ENCODE data around the gene ZNF503. TPM values are rescaled to one million over a fixed set of nuclear protein-coding genes. Genes with fewer than 3 reads are reported as not detected.

Gene ZNF503
- total and polyA plus RNA-seq, 3 experiments from 2014 or later = 0.07 to 0.13 TPM; not detected in 1

- ChIA-PET POLR2A (no interaction called here), CTCF (no interaction called here)
- no peak for DNase-seq
- no peak overlapping the region for H3K27ac ChIP-seq (ENCODE audit: low read depth, low read length)
- H3K36me3 ChIP-seq (ENCODE audit: insufficient read depth, low read length) = no peaks in the 10 kb centered on the region
- H3K27me3 ChIP-seq (ENCODE audit: insufficient read depth, low read length, poor library complexity, severe bottlenecking) = peaks cover 34% of the 10 kb centered on the region
- Mint-ChIP-seq H3K36me3 (peaks cover 0 to 5% (median 3%) of the 10 kb centered on the region in 3 donors), H3K27ac (no peak overlapping the region), H3K4me3 (peak overlapping the region; percentile 34 to 85 (median 62)), H3K9me3 (peaks cover 0 to 5% (median 2%) of the 10 kb centered on the region in 5 donors), H3K4me1 (peaks cover 29 to 48% (median 39%) of the 10 kb centered on the region in 3 donors), H3K27me3 (peaks cover 59 to 74% of the 10 kb centered on the region in 2 donors)
- no peak overlapping the region for H3K4me3 ChIP-seq (ENCODE audit: low read length)
- peaks cover 12% of the 10 kb centered on the region for H3K4me1 ChIP-seq (ENCODE audit: insufficient read depth, low read length)
- H3K9me3 ChIP-seq (ENCODE audit: low read length) = no peaks in the 10 kb centered on the region
Measured at GRCh38 chr10:75407224-75407712, 5.7 kb upstream of the ZNF503 start.

DNA sequence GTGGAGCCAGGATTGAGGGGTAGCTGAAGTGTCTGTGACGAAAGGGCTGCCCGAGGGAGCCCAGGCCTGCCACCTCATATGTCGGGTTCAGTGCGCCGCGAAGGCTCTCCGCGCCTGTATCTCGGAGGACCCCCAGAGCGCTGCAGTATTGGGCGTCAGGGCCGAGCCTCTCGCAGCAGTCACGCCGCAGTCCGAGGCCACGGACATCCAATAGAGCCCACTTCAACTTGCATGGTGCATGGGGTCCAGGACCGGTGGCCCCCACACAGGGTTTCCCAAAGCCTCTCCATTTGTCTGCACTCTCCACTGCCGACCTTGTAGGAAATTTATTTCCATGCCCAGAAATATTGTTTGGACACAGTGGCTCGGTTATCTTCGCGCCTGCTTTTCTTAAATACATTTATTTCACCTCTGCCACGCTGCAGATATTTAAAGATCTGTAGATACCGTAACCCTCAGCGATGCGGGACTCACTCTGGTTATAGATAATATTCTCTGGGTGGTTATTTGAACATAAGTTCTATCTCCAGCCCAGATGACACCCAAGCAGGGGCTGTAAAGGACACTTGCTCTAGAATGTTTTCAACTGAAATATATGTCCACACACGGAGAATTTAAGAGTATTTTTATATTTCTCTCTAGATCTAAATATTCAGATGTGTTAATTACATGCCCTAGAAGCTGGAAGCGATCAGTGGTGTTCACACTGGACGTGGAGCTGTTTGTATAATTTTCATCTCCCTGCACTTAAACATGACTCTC, 5.1 kb upstream of the ZNF503 start:
- Histone ChIP-seq H3K4me1 (ENCODE audit: insufficient read depth, low read length) (peaks cover 12% of the 10 kb centered on the region), H3K36me3 (ENCODE audit: insufficient read depth, low read length) (no peaks in the 10 kb centered on the region), H3K27me3 (ENCODE audit: insufficient read depth, low read length, poor library complexity, severe bottlenecking) (peaks cover 34% of the 10 kb centered on the region), H3K4me3 (ENCODE audit: low read length) (no peak overlapping the region), H3K27ac (ENCODE audit: low read depth, low read length) (no peak overlapping the region), H3K9me3 (ENCODE audit: low read length) (no peaks in the 10 kb centered on the region)
- Mint-ChIP-seq H3K27ac (no peak overlapping the region), H3K27me3 (peaks cover 58 to 78% of the 10 kb centered on the region in 2 donors), H3K4me1 (peaks cover 32 to 55% (median 44%) of the 10 kb centered on the region in 3 donors), H3K4me3 (peak overlapping the region in 4 of 7 donors; percentile 40 to 63 (median 58)), H3K9me3 (peaks cover 0 to 5% (median 2%) of the 10 kb centered on the region in 5 donors), H3K36me3 (peaks cover 0 to 5% (median 3%) of the 10 kb centered on the region in 3 donors)
- ChIA-PET CTCF (no interaction called here), POLR2A (no interaction called here)
- no peak for DNase-seq

- H3K36me3 ChIP-seq (ENCODE audit: insufficient read depth, low read length) = no peaks in the 10 kb centered on the region
- Mint-ChIP-seq H3K27me3 (peaks cover 58 to 71% of the 10 kb centered on the region in 2 donors), H3K36me3 (peaks cover 0 to 5% (median 3%) of the 10 kb centered on the region in 3 donors), H3K27ac (peak overlapping the region in 1 of 8 donors; percentile 28), H3K4me1 (peaks cover 32 to 57% (median 45%) of the 10 kb centered on the region in 3 donors), H3K4me3 (peak overlapping the region in 4 of 7 donors; percentile 1 to 60 (median 21)), H3K9me3 (peaks cover 0 to 3% (median 2%) of the 10 kb centered on the region in 5 donors)
- POLR2A ChIA-PET = no interaction called here
- no peak for DNase-seq
- H3K9me3 ChIP-seq (ENCODE audit: low read length) = no peaks in the 10 kb centered on the region
- peaks cover 36% of the 10 kb centered on the region for H3K27me3 ChIP-seq (ENCODE audit: insufficient read depth, low read length, poor library complexity, severe bottlenecking)
- H3K4me1 ChIP-seq (ENCODE audit: insufficient read depth, low read length) = peaks cover 12% of the 10 kb centered on the region
- CTCF ChIA-PET = no interaction called here
- no peak overlapping the region for H3K27ac ChIP-seq (ENCODE audit: low read depth, low read length)
- H3K4me3 ChIP-seq (ENCODE audit: low read length) = no peak overlapping the region
Measured at GRCh38 chr10:75405598-75406461, 4.3 kb upstream of the ZNF503 start.

- Histone ChIP-seq H3K27ac (ENCODE audit: low read depth, low read length) (no peak overlapping the region), H3K4me1 (ENCODE audit: insufficient read depth, low read length) (peaks cover 19% of the 10 kb centered on the region), H3K4me3 (ENCODE audit: low read length) (no peak overlapping the region), H3K36me3 (ENCODE audit: insufficient read depth, low read length) (no peaks in the 10 kb centered on the region), H3K9me3 (ENCODE audit: low read length) (no peaks in the 10 kb centered on the region), H3K27me3 (ENCODE audit: insufficient read depth, low read length, poor library complexity, severe bottlenecking) (peaks cover 38% of the 10 kb centered on the region)
- no peak overlapping the region for H3K27ac Mint-ChIP-seq
- H3K4me1 Mint-ChIP-seq = peaks cover 34 to 62% (median 50%) of the 10 kb centered on the region in 3 donors
- ChIA-PET POLR2A (no interaction called here), CTCF (no interaction called here)
- peaks cover 0 to 2% (median 0%) of the 10 kb centered on the region in 3 donors for H3K36me3 Mint-ChIP-seq
- peaks cover 0 to 3% (median 2%) of the 10 kb centered on the region in 5 donors for H3K9me3 Mint-ChIP-seq
- no peak for DNase-seq
- peaks cover 61 to 71% of the 10 kb centered on the region in 2 donors for H3K27me3 Mint-ChIP-seq
- H3K4me3 Mint-ChIP-seq = peak overlapping the region in 1 of 7 donors; percentile 13
Measured at GRCh38 chr10:75404815-75405597, 3.4 kb upstream of the ZNF503 start.

GRCh38 chr10:75403939-75404814, 2.6 kb upstream of the ZNF503 start:
- peaks cover 55 to 64% of the 10 kb centered on the region in 2 donors for H3K27me3 Mint-ChIP-seq
- H3K9me3 Mint-ChIP-seq = peaks cover 0 to 3% (median 0%) of the 10 kb centered on the region in 5 donors
- ChIA-PET POLR2A (no interaction called here), CTCF (no interaction called here)
- H3K27ac Mint-ChIP-seq = peak overlapping the region in 2 of 8 donors; percentile 17 to 47
- H3K9me3 ChIP-seq (ENCODE audit: low read length) = no peaks in the 10 kb centered on the region
- peaks cover 30 to 56% (median 45%) of the 10 kb centered on the region in 3 donors for H3K4me1 Mint-ChIP-seq
- H3K27me3 ChIP-seq (ENCODE audit: insufficient read depth, low read length, poor library complexity, severe bottlenecking) = peaks cover 34% of the 10 kb centered on the region
- no peaks in the 10 kb centered on the region for H3K36me3 ChIP-seq (ENCODE audit: insufficient read depth, low read length)
- no peaks in the 10 kb centered on the region for H3K36me3 Mint-ChIP-seq
- peak overlapping the region; percentile 23 to 70 (median 55) for H3K4me3 Mint-ChIP-seq
- H3K4me3 ChIP-seq (ENCODE audit: low read length) = no peak overlapping the region
- H3K4me1 ChIP-seq (ENCODE audit: insufficient read depth, low read length) = peaks cover 19% of the 10 kb centered on the region
- H3K27ac ChIP-seq (ENCODE audit: low read depth, low read length) = no peak overlapping the region
- no peak for DNase-seq

DNA sequence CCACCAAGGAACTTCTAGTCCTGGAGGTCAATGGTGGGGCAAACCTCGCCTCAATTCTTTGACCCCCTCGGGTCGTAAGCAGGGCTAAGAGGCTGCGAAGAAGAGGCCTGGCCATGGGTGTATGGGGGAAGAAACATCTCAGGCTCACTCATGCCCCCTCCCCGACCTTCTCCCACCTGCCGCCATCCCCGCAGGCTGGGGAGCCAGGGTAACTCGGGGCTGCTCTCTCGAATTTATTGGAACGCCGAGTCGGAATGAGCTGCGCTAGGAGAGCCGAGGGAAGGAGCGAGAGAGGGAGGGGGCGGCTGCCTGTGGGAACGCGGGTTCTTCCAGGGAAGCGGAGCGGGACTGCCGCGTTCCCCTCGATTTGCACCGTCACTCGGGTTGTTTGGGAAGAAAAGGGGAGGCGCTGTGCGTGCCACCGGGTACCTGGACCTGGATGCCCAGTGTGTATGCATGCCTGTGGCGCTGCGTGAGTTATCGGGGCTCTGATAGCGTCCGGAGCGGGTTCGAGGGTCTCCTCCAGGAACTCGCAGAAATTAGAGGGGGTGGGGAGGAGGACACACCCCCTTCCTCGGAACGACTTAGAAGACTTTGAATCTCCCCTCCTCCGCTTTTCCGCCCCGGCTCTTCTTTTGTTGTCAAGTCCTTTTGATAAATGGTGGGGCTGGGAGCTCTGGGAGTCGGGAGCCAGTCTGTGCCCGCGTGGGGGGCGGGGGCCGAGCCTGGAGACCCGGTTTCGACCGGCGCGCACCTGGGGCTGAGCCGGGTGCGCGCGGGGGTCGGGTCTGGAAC, 1.8 kb upstream of the ZNF503 start:
- POLR2A ChIA-PET = no interaction called here
- Mint-ChIP-seq H3K4me3 (peak overlapping the region; percentile 54 to 82 (median 80)), H3K9me3 (peaks cover 0 to 3% (median 0%) of the 10 kb centered on the region in 5 donors), H3K4me1 (peaks cover 27 to 48% (median 39%) of the 10 kb centered on the region in 3 donors), H3K27me3 (peaks cover 51 to 62% of the 10 kb centered on the region in 2 donors), H3K36me3 (no peaks in the 10 kb centered on the region), H3K27ac (peak overlapping the region in 1 of 8 donors; percentile 43)
- CTCF ChIA-PET = no interaction called here
- Histone ChIP-seq H3K4me1 (ENCODE audit: insufficient read depth, low read length) (peaks cover 19% of the 10 kb centered on the region), H3K9me3 (ENCODE audit: low read length) (no peaks in the 10 kb centered on the region), H3K36me3 (ENCODE audit: insufficient read depth, low read length) (no peaks in the 10 kb centered on the region), H3K27ac (ENCODE audit: low read depth, low read length) (no peak overlapping the region), H3K27me3 (ENCODE audit: insufficient read depth, low read length, poor library complexity, severe bottlenecking) (peaks cover 34% of the 10 kb centered on the region), H3K4me3 (ENCODE audit: low read length) (no peak overlapping the region)
- no peak for DNase-seq
